ENCODE results near the gene ICAM3. TPM values are rescaled to one million over a fixed set of nuclear protein-coding genes. Genes with fewer than 3 reads are reported as not detected.

ICAM3 gene
- total and polyA plus RNA-seq, 2 experiments from 2014 or later = 5.2 to 16.8 TPM

DNA sequence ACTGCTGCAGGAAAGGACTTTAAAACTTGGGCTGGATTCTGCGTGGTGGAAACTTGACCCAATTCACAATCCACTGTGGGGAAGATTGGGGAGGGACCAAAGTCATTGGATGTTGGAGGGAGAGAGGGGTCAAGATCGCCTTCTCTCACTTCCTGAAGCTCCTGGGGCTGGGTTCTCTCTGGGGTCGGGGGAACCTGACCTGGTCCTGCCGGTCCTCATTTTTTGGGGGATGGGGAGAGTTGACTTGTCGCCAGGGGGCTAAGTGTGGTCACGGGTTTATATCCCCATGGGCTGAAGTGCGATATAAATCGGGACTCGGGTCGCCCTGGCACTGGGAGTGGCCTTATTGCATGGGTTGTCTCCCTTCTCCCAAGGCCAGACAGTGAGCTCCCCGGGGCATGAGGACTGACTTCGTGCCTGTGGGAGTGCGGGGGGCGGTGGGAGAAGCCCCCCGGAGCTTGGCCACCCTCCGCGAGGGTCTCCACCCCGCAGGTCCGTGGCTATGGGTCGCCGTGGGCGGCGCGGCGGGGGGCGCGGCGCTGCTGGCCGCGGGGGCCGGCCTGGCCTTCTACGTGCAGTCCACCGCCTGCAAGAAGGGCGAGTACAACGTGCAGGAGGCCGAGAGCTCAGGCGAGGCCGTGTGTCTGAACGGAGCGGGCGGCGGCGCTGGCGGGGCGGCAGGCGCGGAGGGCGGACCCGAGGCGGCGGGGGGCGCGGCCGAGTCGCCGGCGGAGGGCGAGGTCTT is 43.4 kb downstream of the ICAM3 start:
- Histone ChIP-seq H3K4me1 (ENCODE audit: insufficient read depth) (peaks cover 18% of the 10 kb centered on the region), H3K36me3 (replicated peaks; ENCODE audit: insufficient read depth, low read depth) (no peaks in the 10 kb centered on the region), H3K9me2 (replicated peaks; ENCODE audit: insufficient read depth) (no peaks in the 10 kb centered on the region), H4K20me1 (ENCODE audit: insufficient read depth, poor library complexity, severe bottlenecking) (no peaks in the 10 kb centered on the region), H3K4me2 (peak overlapping the region; percentile 73), H2AFZ (no peak overlapping the region), H3K27ac (no peak overlapping the region), H3K27me3 (peaks cover 59% of the 10 kb centered on the region), H3K4me3 (no peak overlapping the region), H3K9me3 (ENCODE audit: low read depth) (no peaks in the 10 kb centered on the region), H3K79me2 (no peaks in the 10 kb centered on the region)
- WGBS (ENCODE audit: low lambda C conversion rate, missing lambda C conversion rate) = 5% methylated on average over 43 of the region's 58 CpGs
- no peak for DNase-seq (ENCODE audit: low spot score)
- TF ChIP-seq EZH2 (IDR thresholded peaks at IDR 0.05; ENCODE audit: borderline replicate concordance) (peak; percentile 77), EZH2phosphoT487 (IDR thresholded peaks at IDR 0.05; ENCODE audit: low read depth, severe bottlenecking, unreplicated experiment) (no peak)

DNA sequence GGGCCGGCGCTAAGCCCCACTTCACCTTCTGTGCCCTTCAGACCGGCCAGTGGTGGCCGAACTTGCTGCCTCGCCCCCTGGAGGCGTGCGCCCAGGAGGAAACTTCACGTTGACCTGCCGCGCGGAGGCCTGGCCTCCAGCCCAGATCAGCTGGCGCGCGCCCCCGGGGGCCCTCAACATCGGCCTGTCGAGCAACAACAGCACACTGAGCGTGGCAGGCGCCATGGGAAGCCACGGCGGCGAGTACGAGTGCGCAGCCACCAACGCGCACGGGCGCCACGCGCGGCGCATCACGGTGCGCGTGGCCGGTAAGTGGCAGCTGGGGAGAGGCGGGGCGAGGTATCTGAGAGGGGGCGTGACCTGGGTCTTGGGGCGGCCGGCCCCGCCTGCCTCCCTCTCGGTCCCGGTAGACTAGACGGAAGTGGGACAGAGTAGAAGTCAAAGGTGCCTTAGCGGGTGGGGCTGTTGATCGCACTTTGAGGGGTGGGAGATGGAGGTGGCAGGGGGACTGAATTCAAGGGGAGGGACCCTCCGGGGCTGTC is 44.0 kb downstream of the ICAM3 start:
- Histone ChIP-seq H2AFZ (no peak overlapping the region), H3K9me3 (ENCODE audit: low read depth) (no peaks in the 10 kb centered on the region), H3K4me3 (no peak overlapping the region), H3K27ac (no peak overlapping the region), H3K79me2 (no peaks in the 10 kb centered on the region), H3K9me2 (replicated peaks; ENCODE audit: insufficient read depth) (no peaks in the 10 kb centered on the region), H4K20me1 (ENCODE audit: insufficient read depth, poor library complexity, severe bottlenecking) (no peaks in the 10 kb centered on the region), H3K4me2 (peak overlapping the region; percentile 73), H3K4me1 (ENCODE audit: insufficient read depth) (peaks cover 23% of the 10 kb centered on the region), H3K36me3 (replicated peaks; ENCODE audit: insufficient read depth, low read depth) (no peaks in the 10 kb centered on the region), H3K27me3 (peaks cover 66% of the 10 kb centered on the region)
- 8% methylated on average over 47 of the region's 48 CpGs for WGBS (ENCODE audit: low lambda C conversion rate, missing lambda C conversion rate)
- DNase-seq (ENCODE audit: low spot score) = no peak
- TF ChIP-seq, protein P1, sequence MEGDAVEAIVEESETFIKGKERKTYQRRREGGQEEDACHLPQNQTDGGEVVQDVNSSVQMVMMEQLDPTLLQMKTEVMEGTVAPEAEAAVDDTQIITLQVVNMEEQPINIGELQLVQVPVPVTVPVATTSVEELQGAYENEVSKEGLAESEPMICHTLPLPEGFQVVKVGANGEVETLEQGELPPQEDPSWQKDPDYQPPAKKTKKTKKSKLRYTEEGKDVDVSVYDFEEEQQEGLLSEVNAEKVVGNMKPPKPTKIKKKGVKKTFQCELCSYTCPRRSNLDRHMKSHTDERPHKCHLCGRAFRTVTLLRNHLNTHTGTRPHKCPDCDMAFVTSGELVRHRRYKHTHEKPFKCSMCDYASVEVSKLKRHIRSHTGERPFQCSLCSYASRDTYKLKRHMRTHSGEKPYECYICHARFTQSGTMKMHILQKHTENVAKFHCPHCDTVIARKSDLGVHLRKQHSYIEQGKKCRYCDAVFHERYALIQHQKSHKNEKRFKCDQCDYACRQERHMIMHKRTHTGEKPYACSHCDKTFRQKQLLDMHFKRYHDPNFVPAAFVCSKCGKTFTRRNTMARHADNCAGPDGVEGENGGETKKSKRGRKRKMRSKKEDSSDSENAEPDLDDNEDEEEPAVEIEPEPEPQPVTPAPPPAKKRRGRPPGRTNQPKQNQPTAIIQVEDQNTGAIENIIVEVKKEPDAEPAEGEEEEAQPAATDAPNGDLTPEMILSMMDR (IDR thresholded peaks at IDR 0.05; ENCODE audit: poor library complexity) = peak; percentile 8
- TF ChIP-seq EZH2phosphoT487 (IDR thresholded peaks at IDR 0.05; ENCODE audit: low read depth, severe bottlenecking, unreplicated experiment) (peak; percentile 55), EZH2 (IDR thresholded peaks at IDR 0.05; ENCODE audit: borderline replicate concordance) (peak; percentile 96)

DNA sequence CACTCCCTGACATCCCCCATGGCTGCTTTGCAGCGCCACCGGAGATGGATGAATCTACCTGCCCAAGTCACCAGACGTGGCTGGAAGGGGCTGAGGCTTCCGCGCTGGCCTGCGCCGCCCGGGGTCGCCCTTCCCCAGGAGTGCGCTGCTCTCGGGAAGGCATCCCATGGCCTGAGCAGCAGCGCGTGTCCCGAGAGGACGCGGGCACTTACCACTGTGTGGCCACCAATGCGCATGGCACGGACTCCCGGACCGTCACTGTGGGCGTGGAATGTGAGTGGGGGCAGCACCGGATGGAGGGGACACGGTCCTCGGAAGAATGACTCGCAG is 45.1 kb downstream of the ICAM3 start:
- no peaks in the 10 kb centered on the region for H3K9me2 ChIP-seq (replicated peaks; ENCODE audit: insufficient read depth)
- H3K27ac ChIP-seq = no peak overlapping the region
- peaks cover 76% of the 10 kb centered on the region for H3K27me3 ChIP-seq
- H3K4me2 ChIP-seq = no peak overlapping the region
- no peak overlapping the region for H2AFZ ChIP-seq
- peaks cover 33% of the 10 kb centered on the region for H3K4me1 ChIP-seq (ENCODE audit: insufficient read depth)
- H4K20me1 ChIP-seq (ENCODE audit: insufficient read depth, poor library complexity, severe bottlenecking) = no peaks in the 10 kb centered on the region
- TF ChIP-seq EZH2phosphoT487 (IDR thresholded peaks at IDR 0.05; ENCODE audit: low read depth, severe bottlenecking, unreplicated experiment) = no peak
- TF ChIP-seq, protein P1 (IDR thresholded peaks at IDR 0.05; ENCODE audit: poor library complexity) = no peak
- no peak for TF ChIP-seq EZH2 (IDR thresholded peaks at IDR 0.05; ENCODE audit: borderline replicate concordance)
- no peaks in the 10 kb centered on the region for H3K36me3 ChIP-seq (replicated peaks; ENCODE audit: insufficient read depth, low read depth)
- H3K79me2 ChIP-seq = no peaks in the 10 kb centered on the region
- DNase-seq (ENCODE audit: low spot score) = no peak
- WGBS (ENCODE audit: low lambda C conversion rate, missing lambda C conversion rate) = 26% methylated on average over 25 of the region's 25 CpGs
- no peaks in the 10 kb centered on the region for H3K9me3 ChIP-seq (ENCODE audit: low read depth)
- no peak overlapping the region for H3K4me3 ChIP-seq

DNA sequence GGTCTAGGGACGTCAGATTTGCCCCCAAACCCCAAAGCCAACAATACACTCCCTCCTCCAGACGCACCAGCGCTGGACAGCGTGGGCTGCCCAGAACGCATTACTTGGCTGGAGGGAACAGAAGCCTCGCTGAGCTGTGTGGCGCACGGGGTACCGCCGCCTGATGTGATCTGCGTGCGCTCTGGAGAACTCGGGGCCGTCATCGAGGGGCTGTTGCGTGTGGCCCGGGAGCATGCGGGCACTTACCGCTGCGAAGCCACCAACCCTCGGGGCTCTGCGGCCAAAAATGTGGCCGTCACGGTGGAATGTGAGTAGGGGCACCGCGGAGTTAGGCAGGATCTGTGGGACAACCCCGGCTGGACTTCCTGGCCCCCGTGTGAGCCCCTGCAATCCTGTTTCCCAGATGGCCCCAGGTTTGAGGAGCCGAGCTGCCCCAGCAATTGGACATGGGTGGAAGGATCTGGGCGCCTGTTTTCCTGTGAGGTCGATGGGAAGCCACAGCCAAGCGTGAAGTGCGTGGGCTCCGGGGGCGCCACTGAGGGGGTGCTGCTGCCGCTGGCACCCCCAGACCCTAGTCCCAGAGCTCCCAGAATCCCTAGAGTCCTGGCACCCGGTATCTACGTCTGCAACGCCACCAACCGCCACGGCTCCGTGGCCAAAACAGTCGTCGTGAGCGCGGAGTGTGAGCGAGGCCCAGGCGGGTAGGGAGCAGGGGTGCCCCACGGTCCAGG is 45.6 kb downstream of the ICAM3 start:
- Histone ChIP-seq H3K36me3 (replicated peaks; ENCODE audit: insufficient read depth, low read depth) (no peaks in the 10 kb centered on the region), H4K20me1 (ENCODE audit: insufficient read depth, poor library complexity, severe bottlenecking) (no peaks in the 10 kb centered on the region), H3K9me2 (replicated peaks; ENCODE audit: insufficient read depth) (no peaks in the 10 kb centered on the region), H3K27ac (no peak overlapping the region), H3K79me2 (no peaks in the 10 kb centered on the region), H2AFZ (no peak overlapping the region), H3K9me3 (ENCODE audit: low read depth) (no peaks in the 10 kb centered on the region), H3K4me3 (no peak overlapping the region), H3K27me3 (peaks cover 81% of the 10 kb centered on the region), H3K4me1 (ENCODE audit: insufficient read depth) (peaks cover 38% of the 10 kb centered on the region), H3K4me2 (no peak overlapping the region)
- TF ChIP-seq, protein P1 (IDR thresholded peaks at IDR 0.05; ENCODE audit: poor library complexity) = no peak
- DNase-seq (ENCODE audit: low spot score) = no peak
- WGBS (ENCODE audit: low lambda C conversion rate, missing lambda C conversion rate) = 43% methylated on average over 49 of the region's 49 CpGs

Measured in hepatocyte (in vitro differentiated cells).